ENCODE data around the gene PMM2.

PMM2 gene

DNA sequence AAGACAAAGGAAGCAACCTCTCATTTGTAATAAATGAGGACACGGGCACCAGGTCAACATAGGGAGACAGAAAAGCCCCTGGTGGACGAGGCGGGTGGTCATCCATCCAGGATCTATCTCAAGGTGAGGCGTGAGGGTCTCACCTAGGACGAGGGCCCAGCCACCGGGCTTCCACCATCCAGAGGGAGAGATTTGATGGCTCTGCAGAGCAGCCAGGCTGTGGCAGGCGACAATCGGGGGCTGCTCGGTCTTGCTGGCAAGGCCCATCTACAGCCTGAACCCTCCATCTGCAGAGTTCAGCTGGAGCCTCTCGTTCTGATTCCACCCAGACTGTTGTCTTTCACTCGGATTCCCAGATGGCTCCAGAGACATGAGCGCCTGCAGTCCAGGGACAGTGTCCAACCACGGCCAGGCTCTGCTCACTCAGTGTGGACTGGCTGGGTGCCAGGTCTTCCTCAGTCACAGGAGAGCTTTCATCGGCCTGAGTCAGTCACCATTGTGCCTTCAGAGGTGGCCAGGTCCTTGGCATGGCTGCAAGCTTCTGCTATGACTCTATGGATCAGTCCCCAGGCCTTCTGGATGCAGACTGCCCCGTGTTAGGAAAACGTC is 90.4 kb downstream of the PMM2 start:
- no peak for DNase-seq (ENCODE audit: low spot score)

DNA sequence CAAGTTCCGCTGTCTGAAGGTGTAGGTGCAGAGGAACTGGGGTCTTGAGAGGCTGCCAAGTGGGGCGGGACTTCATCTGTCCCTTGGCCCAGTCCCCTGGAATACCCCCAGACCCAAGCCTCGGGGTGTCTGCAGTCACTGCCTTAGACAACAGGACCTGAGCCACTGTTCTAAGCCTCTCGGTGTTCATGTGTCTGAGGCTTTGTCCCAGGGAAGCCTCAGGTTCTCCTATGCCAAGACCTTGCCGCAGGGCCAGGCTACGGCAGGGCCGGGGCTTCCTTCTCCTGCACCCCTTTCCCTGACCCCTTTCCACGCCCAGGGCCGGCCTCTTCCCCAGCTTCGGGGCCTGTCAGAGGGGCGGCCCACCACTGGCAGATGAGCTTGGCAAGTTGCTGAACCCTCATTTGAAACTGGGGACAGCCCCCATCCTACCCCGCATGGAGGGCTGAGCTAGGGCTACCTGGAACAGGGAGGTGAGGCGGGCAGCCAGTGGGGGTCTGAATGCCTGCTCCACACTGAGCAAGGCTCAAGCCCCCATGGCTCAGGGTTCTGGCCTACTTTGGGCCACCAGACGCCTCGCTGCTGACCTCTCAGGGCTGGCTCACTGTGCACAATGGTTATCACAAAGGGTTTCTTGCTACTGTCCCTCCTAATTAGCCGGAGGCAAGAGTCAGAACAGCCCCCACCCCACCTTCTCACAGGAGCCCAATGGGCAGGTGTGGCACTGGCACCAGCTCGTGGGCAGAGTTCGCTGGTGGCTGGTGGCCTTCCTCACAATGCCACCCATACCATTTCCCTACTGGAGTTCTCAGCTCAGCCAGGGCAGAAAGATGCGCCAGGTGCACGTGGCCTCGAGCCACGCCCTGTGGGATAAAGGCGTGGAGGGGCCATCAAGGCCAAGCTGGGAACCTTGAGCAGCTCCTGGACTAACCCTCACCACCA is 91.6 kb downstream of the PMM2 start:
- no peak for DNase-seq (ENCODE audit: low spot score)

DNA sequence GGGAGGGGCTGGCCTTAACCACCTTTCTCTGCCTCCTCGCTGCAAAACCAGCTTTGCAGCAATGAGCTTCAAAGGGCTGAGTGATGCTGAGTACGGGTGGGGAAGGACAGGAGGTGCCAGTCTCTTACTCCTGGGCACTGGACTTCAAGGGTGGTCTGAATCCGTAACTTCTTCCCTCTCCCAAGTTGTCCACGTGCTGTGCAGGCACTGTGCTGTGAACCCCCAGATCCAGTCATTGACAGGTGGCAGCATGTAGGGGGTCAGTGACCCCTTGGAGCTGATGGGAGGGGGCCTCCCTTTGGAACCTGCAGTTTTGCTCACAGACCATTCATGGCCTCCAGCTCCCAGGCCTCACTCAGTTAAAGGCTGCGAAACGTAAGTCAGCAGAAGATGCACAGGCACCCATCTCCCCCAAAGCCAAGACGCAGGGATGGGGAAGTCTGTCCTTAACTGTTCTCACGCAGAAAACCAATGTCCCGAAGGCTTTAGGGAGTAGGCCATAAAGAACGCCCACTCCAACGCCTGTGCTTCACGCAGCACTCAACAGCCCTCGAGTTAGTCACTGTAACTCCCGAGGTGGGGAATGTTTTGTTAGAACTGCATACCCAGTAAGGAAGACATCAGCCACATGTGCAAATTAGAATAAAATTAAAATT is 92.4 kb downstream of the PMM2 start:
- no peak for DNase-seq (ENCODE audit: low spot score)

DNA sequence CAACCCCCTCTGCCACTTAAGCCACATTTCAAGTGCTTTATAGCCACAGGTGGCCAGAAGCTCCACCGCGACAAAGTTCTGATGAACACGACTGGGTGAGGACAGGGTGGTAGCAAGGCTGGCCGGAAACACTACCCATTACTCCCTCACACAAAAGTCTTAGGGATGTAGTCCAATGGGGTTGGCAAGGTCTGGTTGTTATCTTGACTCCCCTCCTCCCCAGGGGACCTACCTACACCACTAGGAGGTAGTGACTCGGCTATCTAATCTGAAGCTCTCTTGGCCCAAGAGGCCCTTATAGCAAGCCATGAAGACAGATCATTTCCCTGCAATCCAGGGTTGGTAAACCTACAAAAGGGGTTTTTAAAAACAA is 92.9 kb downstream of the PMM2 start:
- no peak for DNase-seq (ENCODE audit: low spot score)

DNA sequence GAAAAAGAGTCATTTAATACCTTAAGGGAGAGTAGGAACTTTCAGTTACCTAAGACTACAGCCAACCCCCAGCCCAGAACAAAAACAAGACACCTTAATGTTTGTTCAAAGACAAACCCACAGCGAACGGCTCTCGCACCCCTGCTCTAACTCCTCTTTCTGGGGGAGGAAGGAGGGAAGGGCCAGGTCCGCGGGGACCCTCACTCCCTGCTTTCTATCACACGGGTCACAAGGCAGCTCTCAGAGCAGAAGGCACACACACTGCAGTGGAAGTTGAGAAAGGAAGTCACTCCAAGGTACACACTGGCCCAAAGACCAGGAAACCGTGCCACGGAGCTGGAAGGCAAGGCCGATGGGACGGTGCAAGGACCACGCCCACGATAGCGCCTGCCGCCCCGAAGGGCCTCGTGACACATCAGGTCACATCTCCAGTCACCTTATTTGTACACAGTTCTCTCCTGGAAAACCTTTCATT is 94.5 kb downstream of the PMM2 start:
- no peak for DNase-seq (ENCODE audit: low spot score)

DNA sequence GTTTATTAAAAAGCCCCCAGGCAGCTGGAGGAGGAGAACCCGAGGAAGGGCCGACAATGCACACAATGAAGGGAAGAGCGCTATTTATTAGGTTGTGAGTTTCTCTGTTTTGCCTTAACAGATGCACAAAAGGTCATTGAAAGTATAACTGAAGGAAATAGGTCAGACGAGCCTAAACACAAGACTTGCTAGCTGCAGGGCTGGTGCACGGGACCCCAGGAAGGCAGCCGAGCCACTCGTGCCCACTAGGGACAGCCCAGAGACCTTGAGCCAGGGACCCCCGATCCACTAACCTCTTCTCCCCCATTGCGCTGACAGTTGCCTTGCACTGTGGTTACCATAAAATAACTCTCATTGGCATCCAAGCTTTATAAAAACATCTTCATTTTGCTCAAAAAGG is 95.8 kb downstream of the PMM2 start:
- DNase-seq (ENCODE audit: low spot score), result no peak

DNA sequence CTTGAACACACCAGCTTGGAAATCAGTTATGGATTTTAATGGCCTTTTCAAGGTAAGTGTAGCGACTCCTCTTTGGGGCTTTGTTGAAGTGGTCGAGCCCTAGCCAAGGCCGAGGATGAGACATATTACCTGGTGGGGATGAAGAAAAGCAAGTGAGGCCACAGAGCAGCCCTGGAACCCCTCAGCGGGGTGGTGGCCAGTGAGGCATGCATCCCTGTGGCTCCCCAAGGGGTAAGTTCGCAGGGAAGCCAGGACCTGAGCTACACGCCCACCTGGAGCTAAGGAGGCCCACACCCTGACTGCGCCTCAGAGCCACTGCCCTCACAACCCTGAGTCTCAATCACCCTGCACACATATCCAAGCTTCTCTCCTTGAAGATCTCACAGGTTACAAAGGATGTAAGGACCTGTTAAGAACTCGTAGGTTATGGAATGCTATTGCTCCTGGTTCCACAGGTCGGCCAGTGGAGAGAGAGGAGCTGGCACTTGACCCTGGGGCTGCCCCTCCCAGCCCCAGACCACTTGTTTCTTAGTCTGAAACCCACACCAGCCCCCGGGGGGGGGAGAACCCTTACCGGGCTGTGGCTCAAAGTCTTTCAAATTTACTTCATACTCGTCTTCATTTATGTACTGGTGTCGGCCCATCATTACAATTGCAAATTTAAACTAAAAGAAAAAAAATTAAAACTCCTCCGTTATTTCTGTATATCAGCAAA is 96.5 kb downstream of the PMM2 start:
- no peak for DNase-seq (ENCODE audit: low spot score)

DNA sequence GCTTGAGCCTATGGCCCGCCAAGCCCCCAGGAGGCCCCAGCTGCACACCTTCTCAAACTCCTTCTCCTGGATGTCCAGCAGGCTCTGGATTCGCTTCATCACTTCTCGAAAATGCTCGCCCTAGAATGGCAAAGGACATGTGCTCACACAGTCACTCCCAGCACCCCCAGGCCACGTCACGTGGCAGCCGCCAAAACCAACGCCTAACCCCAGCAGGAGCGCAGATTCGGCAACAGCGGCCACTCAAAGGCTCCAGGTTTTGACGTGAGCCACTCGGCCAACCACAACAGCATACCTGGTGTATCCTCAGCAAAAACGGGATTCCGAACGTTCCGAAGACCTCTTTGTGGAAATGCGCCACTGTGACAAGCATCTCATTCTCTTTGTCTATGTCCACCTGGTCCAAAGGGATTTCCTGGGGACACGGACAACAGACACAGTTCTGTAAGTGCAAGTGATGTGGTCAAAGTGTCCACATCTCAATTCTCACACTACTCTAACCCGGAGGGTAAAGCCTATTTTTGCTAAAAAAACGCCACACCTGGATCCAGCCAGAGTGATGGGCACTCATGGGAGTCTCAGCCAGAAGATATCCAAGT is 97.2 kb downstream of the PMM2 start:
- DNase-seq (ENCODE audit: low spot score), result no peak

DNA sequence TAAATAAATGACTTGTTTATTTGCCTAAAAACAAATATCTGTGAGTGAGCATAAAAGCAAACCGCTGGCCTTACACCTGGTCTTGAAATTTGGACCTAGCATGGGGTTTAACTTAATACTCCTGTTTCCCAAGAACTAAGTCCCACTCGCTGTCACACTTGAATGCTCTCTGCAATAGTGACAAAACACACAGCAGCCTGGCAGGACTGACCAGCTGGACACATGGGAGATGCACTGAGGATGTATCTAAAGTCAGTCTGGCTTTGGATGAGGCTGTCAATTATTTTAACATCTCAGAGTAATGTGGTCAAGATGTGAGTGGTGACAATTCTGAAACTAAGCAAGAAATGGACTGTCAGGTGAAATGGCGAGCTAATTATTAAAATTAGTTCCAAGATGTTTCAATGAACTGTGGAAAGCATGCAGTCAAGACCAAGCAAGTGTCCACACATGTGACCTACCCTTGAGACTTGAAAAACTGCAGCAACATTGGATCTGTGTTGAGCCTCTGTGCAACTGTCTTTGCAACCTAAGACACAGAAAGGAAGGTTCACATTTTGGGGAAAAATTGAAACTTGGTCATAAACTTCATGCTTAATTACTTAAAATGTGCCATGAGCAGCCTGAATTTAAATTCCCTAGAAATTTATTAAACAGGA is 101.2 kb downstream of the PMM2 start:
- DNase-seq (ENCODE audit: low spot score), result no peak
